RPMI7951 (cell line): ENCODE measurements around the gene RABGAP1L. TPM values are rescaled to one million over a fixed set of nuclear protein-coding genes. Genes with fewer than 3 reads are reported as not detected.

Source experiments
- DNase-seq: peaks from one replicate; pipeline ENCODE4 v3.0.0-alpha.2; 2012; ENCODE audit warnings: low read depth
- total RNA-seq: library from RNA; depleted of rRNA; stranded (reverse); fragments of >200 nt; shearing (Covaris generic); gene quantifications from 2 replicates; pipeline ENCODE4 v1.2.3, GENCODE V29; 2014

Gene RABGAP1L
- total RNA-seq, 1 experiment from 2014 or later, result 17.2 TPM

DNA sequence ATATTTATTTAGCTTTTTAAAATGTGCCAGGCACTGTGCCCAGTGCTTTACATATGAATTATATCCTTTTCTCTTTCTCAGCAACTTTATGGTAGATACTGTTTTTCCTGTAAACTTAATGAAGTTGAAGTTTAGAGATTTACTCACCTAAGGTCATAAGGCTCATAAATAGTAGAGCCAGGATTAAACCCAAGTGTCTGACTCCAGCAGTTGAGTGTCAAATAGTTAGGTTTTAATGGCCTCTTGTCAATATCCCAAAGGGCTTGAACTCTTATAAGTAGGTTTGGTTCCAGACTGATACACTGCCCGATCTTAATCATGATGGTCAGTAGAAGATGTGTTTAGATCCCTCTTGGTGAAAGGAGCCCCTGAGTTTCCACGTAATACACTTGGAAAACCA, 37.8 kb downstream of the RABGAP1L start:
- no peak for DNase-seq

DNA sequence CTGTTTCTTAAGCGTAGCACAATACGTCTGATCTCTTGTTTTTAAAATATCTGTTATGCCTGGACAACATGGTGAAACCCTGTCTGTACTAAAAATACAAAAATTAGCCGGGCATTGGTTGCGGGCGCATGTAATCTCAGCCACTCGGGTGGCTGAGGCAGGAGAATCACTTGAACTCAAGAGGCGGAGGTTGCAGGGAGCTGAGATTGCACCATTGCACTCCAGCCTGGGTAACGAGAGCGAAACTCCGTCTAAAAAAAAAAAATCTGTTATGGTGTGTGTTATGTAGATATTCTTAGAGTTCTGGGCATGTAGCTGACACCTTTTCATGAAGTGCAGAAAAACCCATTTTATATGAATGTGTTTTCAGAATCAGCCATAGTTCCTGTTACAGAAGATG, 38.2 kb downstream of the RABGAP1L start:
- DNase-seq, result no peak

DNA sequence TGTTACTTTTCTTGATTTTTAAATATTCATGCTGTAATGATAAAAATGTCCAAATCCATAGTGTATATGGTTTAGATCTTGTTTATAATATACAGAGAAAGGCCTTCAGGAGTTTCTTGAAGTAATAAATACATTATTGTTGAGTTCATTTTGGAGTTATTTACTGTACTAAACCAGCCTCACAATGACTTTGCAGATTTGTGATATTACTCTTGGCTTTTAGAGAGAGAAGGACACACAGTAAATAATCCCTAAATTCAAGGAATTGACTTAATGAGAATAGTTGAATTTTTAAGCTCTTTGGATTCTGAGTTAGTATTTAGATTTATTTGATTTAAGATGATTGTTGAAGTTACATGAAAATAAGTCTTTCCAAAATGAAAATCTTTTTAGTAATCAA, 38.9 kb downstream of the RABGAP1L start:
- no peak for DNase-seq

DNA sequence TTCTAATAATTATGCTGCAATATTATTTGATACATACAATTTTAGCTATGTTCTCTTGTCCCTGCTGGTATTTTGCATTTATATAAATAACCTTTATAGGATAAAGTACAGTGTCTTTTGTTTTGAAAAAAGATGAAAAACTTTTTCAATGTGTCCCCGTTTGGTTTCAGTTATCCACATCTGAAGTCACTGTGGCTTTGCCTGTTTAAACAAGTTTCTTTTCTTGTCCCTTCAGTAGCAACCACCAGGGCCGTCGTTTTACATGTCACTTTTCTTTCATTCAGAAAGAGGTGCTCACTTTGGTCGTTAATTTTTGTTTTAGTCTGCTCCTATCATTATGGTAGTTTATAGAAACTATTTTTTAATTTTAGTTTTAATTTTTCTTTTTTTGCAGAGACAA, 41.4 kb downstream of the RABGAP1L start:
- DNase-seq, result no peak

GRCh38 chr1:174204697-174205308, 45.5 kb downstream of the RABGAP1L start:
- no peak for DNase-seq

DNA sequence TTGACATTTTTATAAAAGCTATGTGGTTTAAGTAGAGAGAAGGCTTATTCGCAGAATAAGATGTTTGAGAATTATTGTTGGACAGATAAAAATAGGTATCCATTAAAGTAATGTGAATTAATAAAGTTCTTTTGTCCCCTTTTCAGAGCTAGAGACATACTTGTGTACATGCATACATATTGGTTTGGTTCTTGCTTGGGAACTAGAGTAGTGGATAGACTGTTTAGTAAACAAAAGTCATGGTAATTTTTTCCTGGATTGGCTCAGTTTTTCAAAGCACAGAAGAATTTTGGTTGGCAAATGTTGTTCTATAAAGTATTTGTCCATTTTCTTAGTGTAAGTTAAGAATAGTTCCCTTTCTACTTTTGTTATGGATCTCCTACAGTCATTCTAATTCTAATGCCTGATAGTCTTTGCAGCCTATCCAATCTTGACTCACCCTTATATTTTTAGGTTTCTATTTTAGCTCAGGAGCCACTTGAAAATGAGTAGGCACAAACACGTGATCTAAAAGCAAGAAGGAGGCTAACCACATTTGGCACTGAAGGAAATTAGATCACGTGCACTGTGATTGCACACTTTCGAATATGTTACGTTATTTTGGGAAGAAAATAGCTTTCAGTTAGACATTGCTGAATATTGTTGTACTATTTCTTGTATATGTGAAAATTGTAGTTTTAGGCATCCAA, 47.0 kb downstream of the RABGAP1L start:
- DNase-seq, result peak; percentile 71

GRCh38 chr1:174209347-174210187, 50.2 kb downstream of the RABGAP1L start:
- peak; percentile 39 for DNase-seq

DNA sequence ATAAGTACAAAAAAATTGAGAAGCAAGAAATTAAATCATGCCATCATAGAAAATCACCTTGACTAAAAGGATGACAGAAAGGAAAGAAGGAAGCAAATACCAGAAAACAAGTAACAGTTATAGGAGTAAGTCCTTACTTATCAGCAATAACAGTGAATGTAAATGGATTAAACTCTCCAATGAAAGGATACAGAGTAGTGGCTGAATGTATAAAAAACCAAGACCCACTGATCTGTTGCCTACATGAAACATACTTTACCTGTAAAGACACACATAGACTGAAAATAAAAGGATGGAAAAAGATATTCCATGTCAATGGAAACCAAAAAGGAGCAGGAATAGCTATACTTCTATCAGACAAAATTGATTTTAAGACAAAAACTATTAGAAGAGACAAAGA, 52.2 kb downstream of the RABGAP1L start:
- no peak for DNase-seq

GRCh38 chr1:174215766-174216165, 56.4 kb downstream of the RABGAP1L start:
- DNase-seq, result no peak

DNA sequence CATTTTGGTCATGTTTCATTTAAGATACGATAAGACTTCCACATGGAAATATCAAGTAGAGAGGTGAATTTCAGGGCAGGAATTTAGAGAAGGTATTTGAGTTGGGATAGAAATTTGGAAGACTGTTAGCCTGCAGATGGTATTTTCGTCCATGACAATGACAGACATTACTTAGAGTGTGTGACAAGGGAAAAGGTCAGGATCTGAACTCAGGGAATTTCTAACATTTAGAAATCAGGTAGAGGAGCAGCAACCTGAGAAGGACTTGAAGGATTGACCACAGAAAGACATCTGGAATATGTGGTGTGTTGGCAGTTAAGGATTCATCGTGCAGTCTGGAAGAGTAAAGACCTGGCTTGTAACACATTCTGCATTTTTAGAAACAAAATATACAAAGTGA, 57.9 kb downstream of the RABGAP1L start:
- no peak for DNase-seq

- peak; percentile 34 for DNase-seq
These were observed 58.7 kb downstream of the RABGAP1L start for GRCh38 chr1:174217787-174218574.

GRCh38 chr1:174218983-174219382, 59.7 kb downstream of the RABGAP1L start:
- no peak for DNase-seq

DNA sequence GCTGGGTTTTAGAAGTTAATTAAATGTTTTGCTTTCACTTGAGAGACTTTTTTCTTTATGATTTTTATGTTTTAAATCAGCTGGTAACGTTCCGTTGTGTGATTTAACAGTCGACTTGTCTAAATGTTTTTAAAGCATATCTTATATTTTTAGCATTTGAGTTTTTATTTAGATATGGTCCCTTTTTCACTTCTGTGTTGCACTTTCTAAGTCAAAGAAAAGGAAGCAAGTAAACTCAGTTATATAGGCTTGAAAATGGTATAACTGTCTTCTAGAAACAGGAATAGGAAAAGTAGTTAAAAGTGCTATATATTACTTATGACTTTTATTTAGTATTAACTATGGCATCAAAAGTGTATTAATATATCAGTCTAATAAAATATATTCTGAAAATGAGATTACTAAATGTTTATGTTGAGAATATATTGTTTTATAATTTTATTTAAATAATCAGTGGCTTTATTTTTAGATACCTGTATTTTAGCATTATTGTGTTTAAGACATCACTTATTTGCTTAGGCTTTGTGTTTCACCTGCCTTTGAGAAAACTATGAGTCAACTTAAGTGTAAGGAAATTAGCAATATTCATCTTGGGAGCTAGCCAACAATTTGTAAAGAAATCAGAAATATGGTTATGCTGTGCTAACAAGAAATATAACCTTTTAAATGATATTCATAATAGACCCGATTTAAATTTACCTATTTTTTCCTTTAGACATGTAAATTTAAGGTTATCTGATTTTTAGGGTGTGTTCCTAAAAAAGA, 60.5 kb downstream of the RABGAP1L start:
- no peak for DNase-seq

DNA sequence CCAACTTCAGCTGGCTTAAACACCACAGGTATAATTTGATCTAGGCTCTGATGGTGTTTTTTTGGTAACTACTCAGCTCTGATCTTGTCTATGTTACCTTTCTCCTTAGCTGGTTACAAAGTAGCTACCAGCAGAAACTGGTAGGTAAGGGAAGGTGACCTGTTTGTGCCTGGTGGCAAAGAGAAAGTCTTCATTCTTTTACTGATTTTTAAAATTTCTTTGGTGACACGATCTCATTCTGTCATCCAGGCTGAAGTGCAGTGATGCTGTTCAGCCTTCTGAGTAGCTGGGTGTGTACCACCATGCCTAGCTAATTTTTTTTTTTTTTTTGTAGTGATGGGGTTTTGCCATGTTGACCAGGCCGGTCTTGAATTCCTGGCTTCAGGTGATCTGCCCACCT, 62.4 kb downstream of the RABGAP1L start:
- no peak for DNase-seq

- DNase-seq, result peak; percentile 46
These were observed 63.0 kb downstream of the RABGAP1L start for GRCh38 chr1:174222166-174222949.

- DNase-seq, result no peak
These were observed 65.3 kb downstream of the RABGAP1L start for GRCh38 chr1:174224641-174225040.

GRCh38 chr1:174225499-174226204, 66.3 kb downstream of the RABGAP1L start:
- DNase-seq, result no peak

- DNase-seq, result no peak
These were observed 71.1 kb downstream of the RABGAP1L start for GRCh38 chr1:174230399-174230798.

DNA sequence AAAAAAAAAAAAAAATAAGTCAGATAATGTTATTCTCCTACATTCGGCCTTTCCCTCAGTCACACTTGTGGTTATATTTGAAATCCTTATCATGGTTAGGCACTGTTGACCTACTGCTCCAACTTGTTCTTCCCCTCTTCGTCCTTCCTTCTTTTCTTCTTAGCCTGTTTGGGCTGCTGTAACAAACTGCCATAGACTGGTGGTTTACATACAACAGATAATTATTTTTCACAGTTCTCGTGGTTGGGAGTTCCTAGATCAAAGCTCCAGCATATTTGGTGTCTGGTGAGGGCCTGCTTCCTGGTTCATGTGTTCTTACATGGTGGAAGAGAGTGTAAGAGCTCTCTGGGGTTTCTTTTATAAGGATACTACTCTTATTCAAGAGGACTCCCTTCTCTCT, 73.4 kb downstream of the RABGAP1L start:
- DNase-seq, result no peak
